GM21367 (cell line): ENCODE measurements around the gene RNF146.
A peak's percentile ranks its signal among the peaks of the same experiment; 100 is the strongest.
"Not testable (repeated sequence)": the region's sequence is repeated elsewhere in the genome, so short reads cannot be mapped to it uniquely, and the experiment has no call there.

ENCODE experiments used
- ATAC-seq: cut with Tn5 transposase; IDR thresholded peaks from one replicate; pipeline ENCODE4 v1.9.1; 2021; ENCODE audit not compliant: unreplicated experiment

The RNF146 gene, protein sequence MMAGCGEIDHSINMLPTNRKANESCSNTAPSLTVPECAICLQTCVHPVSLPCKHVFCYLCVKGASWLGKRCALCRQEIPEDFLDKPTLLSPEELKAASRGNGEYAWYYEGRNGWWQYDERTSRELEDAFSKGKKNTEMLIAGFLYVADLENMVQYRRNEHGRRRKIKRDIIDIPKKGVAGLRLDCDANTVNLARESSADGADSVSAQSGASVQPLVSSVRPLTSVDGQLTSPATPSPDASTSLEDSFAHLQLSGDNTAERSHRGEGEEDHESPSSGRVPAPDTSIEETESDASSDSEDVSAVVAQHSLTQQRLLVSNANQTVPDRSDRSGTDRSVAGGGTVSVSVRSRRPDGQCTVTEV

DNA sequence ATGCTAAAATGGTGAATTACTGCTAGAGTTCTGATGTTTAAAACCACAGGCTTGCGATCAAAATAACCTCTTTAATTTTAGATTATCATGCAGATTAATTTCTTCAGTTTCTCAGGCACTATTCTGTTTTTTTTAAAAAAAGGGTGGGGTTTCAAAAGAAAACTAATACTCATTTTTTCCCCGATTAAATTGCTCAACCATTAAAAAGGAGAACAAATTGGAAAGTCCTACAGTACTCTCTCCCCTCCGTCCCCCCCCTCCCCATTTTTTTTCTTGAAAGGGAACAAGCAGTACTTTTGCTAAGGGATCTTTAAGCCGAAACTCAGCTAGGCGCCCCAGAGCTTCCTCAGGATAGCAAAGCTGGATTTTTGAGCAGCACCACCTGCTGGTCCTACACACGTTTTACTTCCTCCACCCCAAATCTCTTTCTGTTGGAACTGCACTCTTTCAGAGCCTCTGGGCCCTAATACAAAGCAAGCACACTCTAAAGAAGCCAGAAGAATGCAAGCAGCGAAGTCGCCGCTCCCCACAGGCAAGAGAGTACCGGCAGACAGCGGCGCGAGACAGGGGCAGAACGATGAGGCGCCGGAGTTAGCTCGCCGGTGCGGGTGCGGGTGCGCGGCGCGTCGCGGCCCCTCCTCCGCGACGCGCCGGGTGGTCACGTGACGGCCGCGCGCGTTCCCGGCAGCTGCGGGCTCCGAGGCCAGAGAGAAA is at the start of gene RNF146:
Gene RNF146, plus strand, starts transcription at position 687 of the 714 bp plus-strand sequence. CDS start 13,475 bp downstream, outside the sequence.
- ATAC-seq: peak; percentile 81

- no peak for ATAC-seq
Measured at GRCh38 chr6:127219869-127220268, 46.8 kb upstream of the RNF146 start.

GRCh38 chr6:127221201-127221600 is 45.5 kb upstream of the RNF146 start:
- ATAC-seq: no peak

DNA sequence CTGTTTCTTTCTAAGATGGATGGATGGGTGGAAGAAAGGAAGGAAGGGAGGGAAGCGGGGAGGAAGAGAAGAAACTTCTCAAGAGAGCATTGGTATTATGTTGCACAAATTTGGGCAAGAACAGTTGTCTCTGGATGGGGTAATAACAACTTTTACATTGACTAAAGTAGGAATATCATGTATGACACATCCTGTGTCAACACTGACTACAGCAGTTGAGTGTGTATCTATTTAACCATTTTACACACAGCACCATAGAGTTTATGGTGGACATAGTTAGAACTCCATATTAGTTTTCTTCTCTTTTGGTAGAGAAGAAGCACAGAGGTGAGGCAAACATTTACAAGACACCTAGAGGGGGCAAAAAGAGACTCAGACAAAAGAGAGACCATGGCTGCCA is 44.2 kb upstream of the RNF146 start:
- no peak for ATAC-seq

DNA sequence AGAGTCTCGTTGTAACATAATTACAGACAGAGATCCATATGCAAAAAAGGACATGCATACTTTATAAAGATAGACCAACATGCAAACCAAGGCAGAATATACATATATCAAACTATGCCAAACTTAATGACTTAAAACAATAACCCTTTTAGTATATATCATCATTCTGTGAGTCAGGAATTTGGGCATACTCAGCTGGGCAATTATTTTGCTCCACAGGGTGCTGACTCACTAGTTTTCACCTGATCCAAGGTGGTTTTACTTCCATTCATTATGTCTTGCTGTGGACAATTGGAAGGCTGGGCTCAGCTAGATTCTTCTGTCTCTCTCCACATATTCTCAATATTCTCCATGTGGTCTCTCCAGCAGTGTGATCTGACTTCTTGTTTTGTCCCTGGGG is 41.2 kb upstream of the RNF146 start:
- ATAC-seq: no peak

DNA sequence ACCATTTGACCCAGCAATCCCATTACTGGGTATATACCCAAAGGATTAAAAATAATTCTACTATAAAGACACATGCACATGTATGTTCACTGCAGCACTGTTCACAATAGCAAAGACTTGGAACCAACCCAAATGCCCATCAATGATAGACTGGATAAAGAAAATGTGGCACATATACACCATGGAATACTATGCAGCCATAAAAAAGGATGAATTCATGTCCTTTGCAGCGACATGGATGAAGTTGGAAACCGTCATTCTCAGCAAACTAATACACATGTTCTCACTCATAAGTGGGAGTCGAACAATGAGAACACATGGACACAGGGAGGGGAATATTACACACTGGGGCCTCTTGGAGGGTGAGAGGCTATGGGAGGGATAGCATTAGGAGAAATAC is 32.8 kb upstream of the RNF146 start:
- not testable (repeated sequence) for ATAC-seq

- ATAC-seq: no peak
Measured at GRCh38 chr6:127243501-127243900, 23.2 kb upstream of the RNF146 start.

DNA sequence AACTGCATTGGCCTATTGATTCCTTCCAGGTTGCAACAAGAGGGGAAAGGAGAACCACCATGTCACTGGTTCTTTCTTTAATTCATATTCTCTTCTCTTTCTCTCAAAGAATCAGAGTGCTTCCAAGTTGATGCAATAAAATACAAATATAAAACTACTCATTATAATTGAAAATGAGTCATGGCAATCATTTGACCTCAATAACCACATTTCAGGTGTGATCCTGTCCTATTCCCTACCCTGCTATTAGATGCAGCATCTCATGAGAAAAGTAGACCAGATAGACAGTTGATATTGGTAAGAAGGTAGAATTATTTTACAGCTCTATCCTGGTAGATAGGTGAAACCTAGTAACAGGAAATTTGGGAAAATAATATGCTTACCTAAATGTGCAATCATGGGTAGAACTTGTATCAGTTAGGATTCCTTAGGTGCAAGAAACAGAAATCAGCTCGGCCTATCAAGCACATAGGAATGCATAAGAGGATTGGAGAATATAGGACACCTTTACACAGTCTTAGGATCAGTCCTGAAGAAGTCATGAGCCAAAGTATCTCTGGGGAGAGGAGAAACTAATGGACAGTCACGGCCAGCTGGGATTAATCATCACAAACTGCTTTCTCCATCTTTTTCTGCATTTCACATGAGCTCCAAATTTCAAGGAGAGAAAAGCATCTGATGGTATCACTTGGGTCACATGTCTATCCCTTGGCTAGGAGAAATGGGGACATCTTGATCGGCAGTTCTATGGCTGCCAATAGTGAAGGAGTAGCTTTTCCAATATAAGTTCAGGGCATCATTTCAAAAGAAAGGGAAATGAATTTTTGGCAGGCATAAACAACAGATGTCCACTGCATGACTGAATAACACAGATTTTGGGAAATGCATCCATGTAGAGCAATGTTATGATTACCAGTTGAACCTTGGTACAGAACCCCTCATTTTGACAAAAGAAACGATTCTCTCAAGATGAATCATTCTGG is 19.3 kb upstream of the RNF146 start:
- no peak for ATAC-seq

GRCh38 chr6:127249621-127250020 is 17.0 kb upstream of the RNF146 start:
- ATAC-seq: no peak

GRCh38 chr6:127255286-127255685 is 11.4 kb upstream of the RNF146 start:
- ATAC-seq: no peak

DNA sequence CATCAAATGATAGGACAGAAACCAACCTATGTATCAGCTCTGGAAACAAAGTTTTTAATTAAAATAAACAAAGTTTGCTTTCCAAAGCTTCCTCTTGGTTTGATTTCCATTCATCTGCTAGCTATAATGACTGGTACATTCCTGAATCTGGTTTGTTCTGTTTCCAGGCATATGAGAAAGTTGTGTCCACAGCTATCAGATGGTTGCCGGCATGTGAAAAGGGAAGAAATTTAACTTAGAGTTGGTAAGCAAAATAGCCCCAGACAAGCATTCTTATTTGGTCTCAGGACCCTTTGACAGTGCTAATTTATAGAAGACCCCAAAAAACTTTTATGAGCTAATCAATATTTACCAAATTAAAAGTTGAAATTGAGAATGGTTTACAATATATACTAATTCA is 3.8 kb upstream of the RNF146 start:
- ATAC-seq: no peak

GRCh38 chr6:127263481-127263880 is 3.2 kb upstream of the RNF146 start:
- no peak for ATAC-seq

- peak; percentile 70 for ATAC-seq
Measured at GRCh38 chr6:127266892-127267645, 405 bp downstream of the RNF146 start.

DNA sequence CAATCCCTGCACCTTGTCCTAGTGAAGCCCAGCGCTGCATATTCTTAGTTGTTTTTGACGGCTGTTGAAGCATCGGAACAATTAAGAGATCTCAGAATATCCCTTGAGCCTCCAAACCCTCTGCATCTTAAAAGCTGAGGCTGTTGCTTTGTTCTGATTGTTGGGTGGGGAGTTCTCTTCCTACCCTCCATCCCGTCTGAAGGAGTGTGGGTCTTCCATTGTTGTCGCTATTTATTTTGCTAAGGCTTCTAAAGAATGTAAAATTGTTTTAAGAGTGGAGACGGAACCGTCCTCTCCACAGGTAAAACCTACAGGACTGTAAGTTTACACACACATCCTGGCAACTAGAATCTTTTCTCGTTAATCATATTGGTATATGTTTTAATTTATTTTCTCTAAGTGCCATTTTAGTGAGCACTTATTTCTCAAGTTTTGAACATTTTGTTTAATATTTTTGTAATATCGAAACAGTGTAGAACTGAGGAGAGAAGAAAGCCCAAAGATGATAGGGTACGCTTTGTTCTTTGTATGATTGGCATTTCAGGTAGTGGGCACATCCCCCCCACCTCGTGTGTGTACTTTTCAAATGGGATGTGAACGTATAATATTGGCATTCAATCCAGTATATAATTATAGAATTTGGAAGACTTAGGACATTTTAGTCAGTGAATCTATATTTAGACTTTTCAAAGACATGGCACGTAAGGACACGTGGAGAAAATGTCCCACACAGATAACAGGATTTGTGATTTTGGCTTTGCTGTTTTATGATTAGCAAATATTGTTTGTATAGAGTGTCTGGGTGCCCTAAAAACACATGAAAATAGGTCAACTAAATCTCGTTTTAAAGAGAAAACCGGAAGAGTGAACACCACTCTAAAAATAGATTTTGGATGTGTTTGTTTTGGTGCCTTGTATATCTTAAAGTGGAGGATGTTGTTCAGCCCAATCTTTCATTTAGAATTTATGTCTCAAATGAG is 1.3 kb downstream of the RNF146 start:
- ATAC-seq: peak; percentile 1

- ATAC-seq: no peak
Measured at GRCh38 chr6:127272576-127272975, 5.9 kb downstream of the RNF146 start.

GRCh38 chr6:127273499-127273898 is 6.8 kb downstream of the RNF146 start:
- ATAC-seq: no peak

DNA sequence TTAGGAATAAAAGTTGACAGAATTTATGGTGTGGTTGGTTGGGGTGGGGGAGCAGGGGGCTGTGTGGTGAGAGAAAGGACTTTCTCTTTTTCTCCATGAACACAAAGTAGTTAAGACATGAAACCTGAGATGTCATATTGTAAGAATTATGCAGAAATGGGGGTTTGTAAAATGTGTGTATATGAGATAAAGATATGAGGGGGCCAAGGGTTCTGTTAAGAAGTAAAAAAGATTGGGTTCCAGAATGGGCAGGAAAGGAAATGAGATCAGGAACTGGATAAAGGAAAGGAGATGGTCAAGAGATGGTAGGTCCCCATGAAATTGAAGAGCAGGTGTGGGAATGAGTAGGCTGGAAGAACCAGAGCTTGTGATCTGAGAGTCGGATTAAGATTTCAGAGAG is 9.7 kb downstream of the RNF146 start:
- ATAC-seq: no peak

GRCh38 chr6:127277878-127278843 is 11.5 kb downstream of the RNF146 start:
- ATAC-seq: no peak
